Measurements from ENCODE around the gene SFR1.
A peak's percentile ranks its signal among the peaks of the same experiment; 100 is the strongest.

SFR1 gene

DNA sequence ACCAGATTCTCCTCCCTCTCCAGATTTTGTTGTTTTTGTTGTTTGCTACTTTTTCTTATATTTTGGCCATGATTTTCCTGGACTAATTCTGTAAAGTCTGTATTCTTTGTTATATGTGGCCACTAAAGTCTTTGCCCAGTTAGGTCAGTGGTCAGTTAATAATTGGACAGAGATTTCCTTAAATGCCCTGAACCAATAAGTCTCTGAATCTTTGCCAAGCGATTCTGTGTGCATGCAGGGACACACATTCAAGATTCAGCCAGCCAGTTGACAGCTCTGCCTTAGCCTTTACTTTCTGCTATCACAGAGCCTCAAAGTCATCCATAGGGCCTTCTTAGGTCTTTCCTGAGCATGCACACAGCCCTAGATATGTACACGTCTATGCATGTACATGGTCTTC is 25.3 kb upstream of the SFR1 start:
- FAIRE-seq, result no peak
- no peak for DNase-seq (ENCODE audit: insufficient read length, low spot score)
- no peak for TF ChIP-seq POLR2A (IDR thresholded peaks at IDR 0.05; ENCODE audit: low read depth, low read length)

DNA sequence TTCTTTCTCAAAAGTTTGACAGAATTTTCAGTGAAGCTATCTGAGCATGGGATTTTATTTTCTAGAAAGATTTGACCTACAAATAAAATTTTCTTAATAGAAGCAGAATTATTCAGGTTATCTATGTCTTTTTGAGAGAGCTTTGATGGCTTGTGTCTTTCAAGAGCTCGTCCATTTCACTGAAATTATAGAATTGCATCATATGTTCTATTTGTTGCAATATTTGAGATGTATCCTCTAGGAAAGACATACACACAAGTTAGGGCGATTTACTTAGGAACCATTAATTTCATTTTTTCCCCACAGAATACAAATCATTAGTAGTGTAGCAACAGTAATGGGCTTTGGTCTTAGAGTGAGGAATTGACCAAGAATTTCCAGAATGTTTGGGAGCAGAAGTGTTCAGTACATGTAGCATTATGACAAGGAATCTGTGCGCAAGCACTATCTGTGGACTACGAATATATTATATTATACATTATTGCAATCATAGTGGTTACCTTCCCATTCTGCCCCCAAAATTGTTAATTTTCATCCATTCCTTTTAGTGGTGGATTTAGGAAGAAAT is 23.5 kb upstream of the SFR1 start:
- no peak for FAIRE-seq
- no peak for DNase-seq (ENCODE audit: insufficient read length, low spot score)
- TF ChIP-seq POLR2A (IDR thresholded peaks at IDR 0.05; ENCODE audit: low read depth, low read length), result no peak

DNA sequence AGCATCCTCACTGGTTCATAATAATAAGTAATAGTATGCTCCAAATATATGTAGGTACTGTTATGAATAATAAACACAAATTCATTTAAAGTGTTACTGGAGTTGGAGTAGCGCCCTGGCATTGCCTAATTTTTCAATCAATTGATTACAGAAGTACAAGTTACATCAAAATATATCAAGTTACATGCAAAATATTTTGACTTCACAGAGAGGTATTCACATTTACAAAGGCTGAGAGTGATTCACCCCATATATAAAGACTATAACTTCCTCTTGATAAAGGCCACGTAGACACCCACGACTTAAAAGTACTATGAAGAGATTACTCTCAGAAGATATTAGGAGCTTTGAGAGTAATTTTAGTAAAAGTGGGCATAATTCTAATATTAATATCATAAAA is 22.7 kb upstream of the SFR1 start:
- FAIRE-seq (no peak), DNase-seq (ENCODE audit: insufficient read length, low spot score) (no peak)
- no peak for TF ChIP-seq POLR2A (IDR thresholded peaks at IDR 0.05; ENCODE audit: low read depth, low read length)

DNA sequence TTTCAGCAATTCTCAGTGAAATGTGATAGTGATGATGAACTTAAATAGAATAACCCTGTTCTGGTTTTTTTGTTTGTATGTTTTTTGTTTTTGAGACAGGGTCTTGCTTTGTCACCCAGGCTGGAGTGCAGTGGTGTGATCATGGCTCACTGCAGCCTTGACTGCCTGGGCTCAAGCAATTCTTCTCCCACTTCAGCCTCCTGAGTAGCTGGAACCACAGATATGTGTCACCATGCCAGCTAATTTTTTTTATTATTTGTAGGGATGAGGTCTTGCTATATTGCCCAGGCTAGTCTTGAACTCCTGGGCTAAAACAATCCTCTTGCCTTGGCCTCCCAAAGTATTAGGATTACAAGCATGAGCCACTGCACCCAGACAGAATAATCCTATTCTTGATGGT is 22.0 kb upstream of the SFR1 start:
- DNase-seq (ENCODE audit: insufficient read length, low spot score) (no peak), FAIRE-seq (no peak)
- no peak for TF ChIP-seq POLR2A (IDR thresholded peaks at IDR 0.05; ENCODE audit: low read depth, low read length)

DNA sequence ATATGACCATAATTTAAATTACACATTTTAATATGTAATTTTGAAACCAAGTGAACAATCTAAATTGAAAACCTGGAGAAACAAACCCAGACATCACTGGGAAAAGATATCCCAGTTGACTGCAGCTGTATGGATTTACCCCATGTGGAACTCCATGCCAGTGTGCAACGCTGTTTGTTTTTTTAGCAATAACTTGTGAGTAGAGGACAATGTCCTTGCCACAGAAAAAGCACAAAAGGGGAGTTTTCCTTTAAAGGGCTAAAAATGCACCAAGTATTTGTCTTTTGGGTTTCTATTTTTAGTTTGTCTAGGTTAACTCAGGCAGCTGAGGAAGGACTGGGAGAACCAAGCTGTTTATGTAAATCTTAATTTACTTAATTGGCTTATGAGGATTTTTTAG is 21.2 kb upstream of the SFR1 start:
- TF ChIP-seq POLR2A (IDR thresholded peaks at IDR 0.05; ENCODE audit: low read depth, low read length), result no peak
- DNase-seq (ENCODE audit: insufficient read length, low spot score) (no peak), FAIRE-seq (no peak)

DNA sequence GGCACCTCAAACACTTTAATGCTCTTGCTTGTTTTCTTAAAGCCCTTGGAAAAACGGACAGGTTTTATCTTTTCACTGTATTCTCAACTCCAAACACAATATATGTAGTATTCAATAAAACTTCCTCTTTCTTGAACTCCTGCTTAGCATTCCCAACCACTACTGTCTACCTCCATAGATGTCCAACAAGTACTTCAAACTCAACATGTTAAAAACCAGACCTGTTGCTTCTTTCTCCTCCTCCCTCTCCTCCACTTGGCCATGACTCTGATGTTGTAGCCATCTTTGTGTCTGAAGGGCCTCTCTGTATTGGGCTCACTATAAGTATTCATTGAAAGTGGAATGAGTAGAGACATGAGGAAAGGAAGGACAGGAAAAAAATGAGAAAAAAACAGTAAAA is 20.1 kb upstream of the SFR1 start:
- FAIRE-seq (no peak), DNase-seq (ENCODE audit: insufficient read length, low spot score) (no peak)
- TF ChIP-seq POLR2A (IDR thresholded peaks at IDR 0.05; ENCODE audit: low read depth, low read length), result no peak

DNA sequence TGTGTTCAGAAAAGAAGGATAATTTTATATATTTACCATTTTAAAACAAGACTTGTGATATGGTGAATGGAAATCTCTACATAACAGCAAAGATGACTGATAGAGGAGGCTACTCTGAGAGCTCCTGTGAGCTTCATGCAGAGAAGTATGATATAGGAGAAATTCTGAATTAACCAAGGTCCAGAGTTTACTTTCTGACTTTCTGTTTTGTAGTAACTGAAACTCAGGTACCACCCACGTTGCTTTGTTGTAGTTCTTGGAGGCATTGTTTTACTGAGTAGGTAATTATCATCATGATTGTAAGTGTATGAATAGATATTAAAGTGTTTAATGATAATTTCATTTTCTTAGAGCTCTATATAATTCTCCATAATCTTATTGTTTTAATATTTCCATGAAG is 18.0 kb upstream of the SFR1 start:
- DNase-seq (ENCODE audit: insufficient read length, low spot score), result no peak
- no peak for FAIRE-seq
- TF ChIP-seq POLR2A (IDR thresholded peaks at IDR 0.05; ENCODE audit: low read depth, low read length), result no peak

DNA sequence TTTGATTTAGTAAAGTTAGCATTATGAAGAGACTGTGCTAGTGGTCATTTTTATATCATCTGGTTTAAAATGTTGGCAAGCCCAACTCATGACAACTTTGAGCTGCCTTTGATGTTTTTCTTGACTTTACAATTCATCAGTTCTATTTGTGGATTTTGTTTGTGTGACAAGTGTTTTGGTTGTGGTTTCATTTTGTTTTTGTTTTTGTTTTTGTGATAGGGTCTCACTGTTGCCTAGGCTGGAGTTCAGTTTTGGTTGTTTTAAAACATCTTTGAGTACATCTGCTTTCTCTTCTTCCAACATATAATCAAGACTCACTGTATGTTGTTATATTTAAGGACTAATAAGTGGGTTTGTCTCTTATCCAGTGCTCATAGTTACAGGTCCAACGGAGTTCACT is 17.6 kb upstream of the SFR1 start:
- DNase-seq (ENCODE audit: insufficient read length, low spot score), result no peak
- FAIRE-seq, result no peak
- no peak for TF ChIP-seq POLR2A (IDR thresholded peaks at IDR 0.05; ENCODE audit: low read depth, low read length)

DNA sequence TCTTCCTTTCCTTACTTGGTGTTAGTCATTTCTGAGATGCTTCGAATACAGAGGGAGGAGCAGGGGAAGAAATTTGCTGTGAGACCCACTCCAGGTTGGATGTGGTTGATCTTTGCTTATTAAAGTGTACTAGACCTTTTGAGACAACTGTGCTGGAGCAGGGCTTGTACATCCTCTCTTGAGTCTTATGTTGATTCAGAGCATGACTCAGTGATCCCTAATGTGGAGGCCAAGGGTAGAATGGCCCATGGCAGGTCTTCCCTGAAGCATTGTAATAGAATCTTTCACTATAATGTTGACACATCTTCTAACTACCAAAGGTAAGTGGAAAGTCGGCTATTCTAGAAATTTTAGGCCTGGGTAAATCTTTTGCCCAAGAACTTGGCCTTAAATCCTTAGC is 17.0 kb upstream of the SFR1 start:
- TF ChIP-seq POLR2A (IDR thresholded peaks at IDR 0.05; ENCODE audit: low read depth, low read length), result no peak
- no peak for DNase-seq (ENCODE audit: insufficient read length, low spot score)
- FAIRE-seq, result peak; percentile 11

DNA sequence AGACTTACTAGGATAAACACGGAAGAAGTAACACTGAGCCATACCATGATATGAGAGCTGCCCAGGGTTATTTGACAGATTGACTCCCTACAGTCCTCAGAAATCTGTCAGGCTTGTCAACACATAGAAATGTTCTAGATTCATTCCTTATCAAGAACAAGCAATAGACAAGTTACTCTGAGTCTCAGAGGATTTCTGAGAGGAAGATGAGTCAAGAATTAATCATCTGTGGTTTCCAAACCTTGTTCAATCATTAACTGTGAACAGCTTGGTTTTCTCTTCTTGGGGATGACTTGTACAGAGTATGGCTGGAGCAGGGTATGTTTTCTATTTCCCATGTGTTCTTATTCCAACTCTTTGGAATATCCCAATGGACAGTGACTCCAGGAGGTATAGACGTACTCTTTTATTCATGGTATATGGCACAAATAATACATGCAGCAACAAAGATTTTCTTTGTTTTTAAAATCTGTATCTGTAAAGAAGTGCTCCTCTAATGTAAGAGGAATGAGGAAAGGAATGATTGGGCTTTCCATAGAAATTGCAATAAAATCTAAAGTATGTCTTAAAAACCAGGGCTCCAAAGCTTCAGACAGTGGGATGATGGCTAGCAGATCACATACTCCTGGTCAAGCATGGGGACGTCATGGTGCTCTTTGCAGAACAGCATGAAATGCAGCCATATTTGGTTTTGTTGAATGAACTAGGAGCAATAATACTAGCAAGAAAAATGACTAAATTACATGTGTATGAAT is 11.9 kb upstream of the SFR1 start:
- TF ChIP-seq POLR2A (IDR thresholded peaks at IDR 0.05; ENCODE audit: low read depth, low read length), result no peak
- DNase-seq (ENCODE audit: insufficient read length, low spot score), result no peak
- peak; percentile 93 for FAIRE-seq

DNA sequence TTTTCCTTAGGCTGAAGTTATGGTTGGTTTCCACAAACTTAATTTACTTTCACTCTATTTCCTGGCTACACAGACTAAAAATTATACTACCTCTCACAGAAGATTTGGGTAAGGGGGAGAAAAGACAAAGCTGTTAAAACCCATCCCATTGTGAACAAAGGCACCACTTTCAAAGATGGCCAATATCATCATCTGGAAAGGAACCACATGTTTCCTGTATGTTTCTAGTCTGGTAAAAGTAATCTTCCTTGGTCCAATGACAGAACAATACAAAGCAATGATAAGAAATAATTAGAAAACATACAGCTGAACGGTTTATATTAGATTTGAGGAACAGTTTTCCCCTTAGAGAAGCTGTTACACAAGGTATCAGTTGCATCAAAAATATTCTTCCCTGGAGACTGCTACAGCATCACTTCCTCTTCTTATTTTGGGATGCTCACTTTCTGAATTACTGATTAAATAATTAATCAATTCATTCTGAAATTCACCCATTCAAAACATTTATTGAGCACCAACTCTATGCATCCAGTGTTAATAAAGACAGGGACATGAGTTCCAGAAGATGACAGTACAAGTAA is 8.5 kb upstream of the SFR1 start:
- no peak for TF ChIP-seq POLR2A (IDR thresholded peaks at IDR 0.05; ENCODE audit: low read depth, low read length)
- FAIRE-seq, result no peak
- no peak for DNase-seq (ENCODE audit: insufficient read length, low spot score)

DNA sequence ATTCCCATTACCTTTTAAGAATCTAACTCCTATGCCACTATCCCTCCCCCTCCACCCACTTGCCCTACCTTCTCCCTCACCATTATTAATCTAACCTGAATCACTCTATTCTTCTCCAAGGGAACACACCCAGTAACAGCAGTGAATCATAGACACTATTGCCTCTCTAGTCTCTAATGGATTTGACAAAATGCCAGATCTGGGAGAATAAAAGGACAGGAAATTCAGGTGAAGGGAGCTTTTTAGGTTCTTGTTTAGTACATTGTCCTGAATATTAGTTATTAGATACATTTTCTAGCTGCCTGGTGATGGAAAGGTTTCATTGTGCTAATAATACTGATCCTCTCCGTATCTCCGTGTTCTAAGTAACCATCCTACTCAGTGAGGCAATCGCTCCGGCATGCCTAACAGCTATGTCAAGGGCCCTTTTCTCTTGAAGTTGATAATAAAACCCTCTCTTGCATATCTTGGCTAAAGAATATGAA is 4.1 kb upstream of the SFR1 start:
- no peak for TF ChIP-seq POLR2A (IDR thresholded peaks at IDR 0.05; ENCODE audit: low read depth, low read length)
- FAIRE-seq, result no peak
- DNase-seq (ENCODE audit: insufficient read length, low spot score), result no peak

DNA sequence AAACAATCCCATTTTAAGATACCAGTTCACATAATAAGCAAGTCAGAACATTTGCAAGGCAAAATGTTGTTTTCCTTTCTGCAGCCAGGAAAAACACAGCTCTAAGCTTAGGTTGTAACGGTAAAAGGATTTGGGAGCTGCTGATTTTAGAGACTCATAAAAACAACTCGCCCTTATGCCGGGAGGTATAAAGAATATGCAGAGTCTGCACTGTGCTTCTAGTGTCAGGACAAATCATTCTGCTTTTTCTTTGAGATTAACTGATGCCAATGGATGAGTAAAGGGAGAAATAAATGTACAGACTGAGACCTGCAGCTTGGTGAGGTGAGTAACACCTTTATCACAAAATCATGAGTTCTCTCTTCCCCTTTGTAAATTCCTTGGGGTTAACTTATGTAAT is 2.0 kb upstream of the SFR1 start:
- no peak for TF ChIP-seq POLR2A (IDR thresholded peaks at IDR 0.05; ENCODE audit: low read depth, low read length)
- no peak for DNase-seq (ENCODE audit: insufficient read length, low spot score)
- no peak for FAIRE-seq

DNA sequence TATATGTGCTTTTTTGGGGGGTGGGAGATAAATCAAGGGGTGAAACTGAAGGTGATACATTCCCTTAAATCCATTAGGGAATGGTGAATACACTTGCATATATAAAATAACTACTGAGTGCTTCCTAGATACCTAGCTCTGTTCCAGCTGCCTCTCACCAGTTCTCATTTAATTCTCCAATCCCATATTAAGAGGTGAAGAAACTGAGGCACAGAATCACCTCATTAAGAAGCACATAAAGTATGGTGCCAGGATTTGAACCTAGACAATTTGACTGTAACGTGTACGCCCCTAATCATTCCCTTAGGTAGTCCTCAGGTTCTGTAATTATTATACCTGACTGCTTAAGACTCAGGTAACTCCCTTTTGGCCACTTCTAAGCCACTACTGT is 1.5 kb upstream of the SFR1 start:
- DNase-seq (ENCODE audit: insufficient read length, low spot score), result no peak
- no peak for FAIRE-seq
- no peak for TF ChIP-seq POLR2A (IDR thresholded peaks at IDR 0.05; ENCODE audit: low read depth, low read length)

DNA sequence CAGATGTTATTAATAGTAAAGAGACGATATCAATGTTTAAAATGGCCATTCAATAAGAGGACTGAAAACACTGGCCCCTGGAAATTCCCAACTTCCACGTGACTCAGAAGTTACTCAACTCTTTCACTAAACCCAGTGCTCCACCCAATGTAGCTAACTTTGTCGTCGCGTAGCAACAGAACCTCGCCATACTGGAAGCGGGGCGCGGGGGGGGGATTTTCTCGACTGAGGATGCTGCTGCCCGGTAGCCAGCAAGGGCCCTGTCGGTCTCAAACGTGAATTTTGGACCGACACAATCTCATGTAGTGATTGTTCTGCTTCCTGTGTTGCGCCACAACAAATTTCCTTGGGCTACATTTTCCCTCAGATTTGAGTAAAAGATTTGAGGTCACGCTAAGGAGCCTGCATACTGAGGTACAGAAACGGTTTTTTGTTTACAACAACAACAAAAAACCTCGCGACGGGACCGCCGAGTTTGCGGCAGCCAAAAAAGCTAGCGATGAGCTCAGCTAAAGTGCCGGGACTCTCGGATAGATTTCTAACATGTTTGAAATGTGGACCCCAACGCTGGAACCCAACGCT is 977 bp upstream of the SFR1 start:
- 0 out of 2 replicates have a peak, but pooled peaks have one; percentile 42 for TF ChIP-seq POLR2A (IDR thresholded peaks at IDR 0.05; ENCODE audit: low read depth, low read length)
- peak; percentile 86 for FAIRE-seq
- peak; percentile 45 for DNase-seq (ENCODE audit: insufficient read length, low spot score)

Data from H54 (cell line).